SK-N-MC (cell line): ENCODE results near the gene IZUMO4.

Source experiments
- EZH2 ChIP-seq: fragments of 200-600 bp; sonication (generic); IDR thresholded peaks from one replicate; pipeline ENCODE4 v1.6.1; 2017; ENCODE audit warnings: antibody characterized with exemption
- FOXP2 ChIP-seq: optimal IDR thresholded peaks from 2 replicates; pipeline ENCODE3; 2011; ENCODE audit warnings: mild to moderate bottlenecking, moderate library complexity; ENCODE audit not compliant: insufficient read depth; ENCODE audit errors: extremely low read length, control extremely low read depth
- POLR2AphosphoS5 ChIP-seq: IDR thresholded peaks from 2 replicates; pipeline ENCODE4 v1.6.1; 2012; ENCODE audit warnings: mild to moderate bottlenecking, low read depth, low read length, borderline replicate concordance

- TF ChIP-seq EZH2 (no peak), POLR2AphosphoS5 (no peak), FOXP2 (no peak)
Observed at GRCh38 chr19:2115324-2115723, 18.6 kb downstream of the IZUMO4 start.
